IPS-18c (cell line): Measurements from ENCODE around the gene XRCC1.
"Not testable (repeated sequence)": the region's sequence is repeated elsewhere in the genome, so short reads cannot be mapped to it uniquely, and the experiment has no call there.

Experiments
- H3K4me3 ChIP-seq: 2 replicates; pipeline ENCODE4 v1.7.0; 2013; ENCODE audit warnings: low read depth, mild to moderate bottlenecking, low read length, moderate library complexity; ENCODE audit not compliant: insufficient read depth
- H3K9me3 ChIP-seq: one replicate; pipeline ENCODE4 v1.6.1; 2013; ENCODE audit warnings: mild to moderate bottlenecking, low read length, moderate library complexity; ENCODE audit not compliant: control insufficient read depth, insufficient read depth

XRCC1 gene

GRCh38 chr19:43512399-43512798, 62.9 kb downstream of the XRCC1 start:
- not testable (repeated sequence) for H3K4me3 ChIP-seq, H3K9me3 ChIP-seq

DNA sequence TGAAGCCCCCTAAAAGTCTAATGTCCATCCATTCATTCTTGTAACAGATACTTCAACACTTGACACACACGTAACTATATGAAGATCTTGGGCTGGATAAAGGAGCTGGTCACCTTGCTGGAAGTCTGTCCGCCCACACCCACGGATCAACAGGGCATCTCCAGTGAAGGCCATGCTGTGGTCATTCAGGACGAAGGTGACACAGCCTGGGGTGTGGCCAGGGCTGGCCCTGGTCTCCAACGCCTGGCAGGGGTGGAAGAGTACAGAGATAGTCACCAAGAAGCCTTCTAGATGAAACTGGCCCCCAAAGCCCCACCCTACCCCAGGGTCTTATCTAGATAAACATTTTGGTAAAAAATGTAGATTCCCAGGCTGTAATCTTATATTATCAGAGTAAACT, 64.0 kb downstream of the XRCC1 start:
- no peaks in the 10 kb centered on the region for H3K9me3 ChIP-seq
- no peak overlapping the region for H3K4me3 ChIP-seq

GRCh38 chr19:43510713-43511112, 64.6 kb downstream of the XRCC1 start:
- Histone ChIP-seq H3K9me3 (no peaks in the 10 kb centered on the region), H3K4me3 (no peak overlapping the region)

GRCh38 chr19:43507880-43508279, 67.4 kb downstream of the XRCC1 start:
- H3K4me3 ChIP-seq: no peak overlapping the region
- H3K9me3 ChIP-seq: no peaks in the 10 kb centered on the region

GRCh38 chr19:43506629-43507028, 68.7 kb downstream of the XRCC1 start:
- Histone ChIP-seq H3K9me3 (no peaks in the 10 kb centered on the region), H3K4me3 (no peak overlapping the region)

DNA sequence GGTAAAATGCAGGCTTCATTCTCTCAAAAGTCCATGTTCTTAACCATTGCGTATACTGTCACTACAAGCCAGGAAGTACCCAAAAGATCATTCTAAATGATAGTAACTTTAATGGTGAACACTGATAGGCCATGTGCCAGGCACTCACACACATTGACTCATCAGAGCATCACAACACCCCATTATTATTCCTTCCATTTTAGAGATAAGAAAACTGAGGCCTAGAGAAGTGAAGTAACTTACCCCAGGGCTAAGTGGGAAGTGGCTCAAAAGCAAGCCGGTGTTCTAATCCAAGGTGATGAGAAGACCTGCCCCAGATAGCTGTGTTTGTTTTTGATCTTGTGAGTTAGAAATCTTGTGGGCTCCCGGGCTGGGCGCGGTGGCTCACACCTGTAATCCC, 69.4 kb downstream of the XRCC1 start:
- no peak overlapping the region for H3K4me3 ChIP-seq
- H3K9me3 ChIP-seq: no peaks in the 10 kb centered on the region

GRCh38 chr19:43505186-43505456, 70.2 kb downstream of the XRCC1 start:
- no peaks in the 10 kb centered on the region for H3K9me3 ChIP-seq
- H3K4me3 ChIP-seq: peak overlapping the region; percentile 75

- Histone ChIP-seq H3K4me3 (peak within 1 kb of the TSS; percentile 75), H3K9me3 (no peaks in the 10 kb centered on the region)
Measured at GRCh38 chr19:43504426-43505185, 70.7 kb downstream of the XRCC1 start, which contains the start of gene PHLDB3. Gene PHLDB3 (minus strand): TSS chr19:43504746. CDS start chr19:43504118, 628 bp downstream.

GRCh38 chr19:43503501-43504425, 71.6 kb downstream of the XRCC1 start:
- no peaks in the 10 kb centered on the region for H3K9me3 ChIP-seq

DNA sequence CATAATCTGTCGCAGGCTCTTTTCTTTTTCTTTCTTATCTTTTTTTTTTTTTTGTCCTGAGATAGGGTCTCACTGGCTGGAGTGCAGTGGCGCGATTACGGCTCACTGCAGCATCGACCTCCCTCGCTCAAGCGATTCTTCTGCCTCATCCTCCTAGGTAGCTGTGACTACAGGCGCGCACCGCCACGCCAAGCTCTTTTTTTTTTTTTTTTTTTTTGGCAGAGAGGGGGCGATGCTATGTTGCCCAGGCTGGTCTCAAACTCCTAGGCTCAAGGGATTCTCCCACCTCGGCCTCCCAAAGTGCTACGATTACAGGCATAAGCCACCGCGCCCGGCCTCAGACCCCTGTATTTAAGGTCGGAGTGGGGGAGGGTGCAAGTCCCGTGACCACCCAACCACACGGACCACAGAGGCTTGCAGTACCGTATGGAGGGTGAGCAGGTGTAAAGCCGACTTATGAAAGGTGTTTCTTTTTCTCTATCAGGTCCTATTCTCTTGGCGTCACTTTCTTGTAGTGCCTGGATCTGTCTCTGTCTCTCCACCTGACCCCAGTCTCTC, 72.8 kb downstream of the XRCC1 start:
- Histone ChIP-seq H3K9me3 (no peaks in the 10 kb centered on the region), H3K4me3 (no peak overlapping the region)

More at GRCh38 chr19:43503501-43504425, 71.6 kb downstream of the XRCC1 start:
- peak overlapping the region; percentile 75 for H3K4me3 ChIP-seq

- H3K9me3 ChIP-seq: no peaks in the 10 kb centered on the region
- H3K4me3 ChIP-seq: peak overlapping the region; percentile 60
Measured at GRCh38 chr19:43501661-43502418, 73.5 kb downstream of the XRCC1 start.

- Histone ChIP-seq H3K4me3 (no peak overlapping the region), H3K9me3 (no peaks in the 10 kb centered on the region)
Measured at GRCh38 chr19:43499042-43499441, 76.3 kb downstream of the XRCC1 start.

GRCh38 chr19:43498233-43498842, 77.0 kb downstream of the XRCC1 start:
- H3K4me3 ChIP-seq: no peak overlapping the region
- H3K9me3 ChIP-seq: no peaks in the 10 kb centered on the region

- H3K4me3 ChIP-seq: no peak overlapping the region
- no peaks in the 10 kb centered on the region for H3K9me3 ChIP-seq
Measured at GRCh38 chr19:43496960-43497359, 78.4 kb downstream of the XRCC1 start.

GRCh38 chr19:43495082-43495481, 80.2 kb downstream of the XRCC1 start:
- Histone ChIP-seq H3K4me3 (no peak overlapping the region), H3K9me3 (no peaks in the 10 kb centered on the region)
